Measurements from ENCODE around the gene SPDYE5.

The SPDYE5 gene

DNA sequence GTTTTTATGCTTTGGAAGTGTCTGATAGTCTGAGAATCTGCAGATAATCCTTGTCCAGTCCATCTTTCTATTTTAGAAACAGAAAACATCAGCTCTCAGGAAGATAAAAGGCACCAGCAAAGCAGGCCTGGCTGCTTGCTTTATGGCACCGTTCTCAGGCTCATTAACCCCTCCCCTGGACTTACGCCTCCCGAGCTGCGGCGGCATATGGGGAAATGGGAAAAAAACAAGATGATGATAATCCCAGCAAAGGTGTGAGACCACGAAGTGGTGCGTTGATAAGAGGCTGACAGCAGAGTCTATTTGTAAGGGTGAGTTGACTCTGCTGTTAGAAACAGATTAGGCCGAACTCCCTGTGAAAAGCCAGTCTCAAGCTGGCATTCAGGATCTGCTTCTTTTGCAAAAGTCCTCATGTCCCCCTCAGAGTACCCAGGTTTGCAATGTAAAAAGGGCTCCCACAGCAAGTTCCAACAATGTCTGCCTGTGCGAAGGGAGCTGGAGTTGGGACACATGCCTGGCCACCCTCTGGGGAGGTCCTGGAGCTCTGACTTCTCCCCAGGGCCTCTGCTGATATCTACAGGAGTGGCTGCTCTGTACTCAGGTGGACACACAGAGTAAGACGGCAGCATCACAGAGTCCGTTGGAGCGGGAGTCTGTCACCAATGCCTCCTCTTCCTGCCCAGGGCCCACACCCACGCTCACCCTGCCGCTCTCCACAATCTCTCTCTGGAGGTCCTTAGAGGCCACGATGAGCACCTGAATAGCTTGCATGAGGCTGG, 54.3 kb downstream of the SPDYE5 start:
- TF ChIP-seq, protein P1, sequence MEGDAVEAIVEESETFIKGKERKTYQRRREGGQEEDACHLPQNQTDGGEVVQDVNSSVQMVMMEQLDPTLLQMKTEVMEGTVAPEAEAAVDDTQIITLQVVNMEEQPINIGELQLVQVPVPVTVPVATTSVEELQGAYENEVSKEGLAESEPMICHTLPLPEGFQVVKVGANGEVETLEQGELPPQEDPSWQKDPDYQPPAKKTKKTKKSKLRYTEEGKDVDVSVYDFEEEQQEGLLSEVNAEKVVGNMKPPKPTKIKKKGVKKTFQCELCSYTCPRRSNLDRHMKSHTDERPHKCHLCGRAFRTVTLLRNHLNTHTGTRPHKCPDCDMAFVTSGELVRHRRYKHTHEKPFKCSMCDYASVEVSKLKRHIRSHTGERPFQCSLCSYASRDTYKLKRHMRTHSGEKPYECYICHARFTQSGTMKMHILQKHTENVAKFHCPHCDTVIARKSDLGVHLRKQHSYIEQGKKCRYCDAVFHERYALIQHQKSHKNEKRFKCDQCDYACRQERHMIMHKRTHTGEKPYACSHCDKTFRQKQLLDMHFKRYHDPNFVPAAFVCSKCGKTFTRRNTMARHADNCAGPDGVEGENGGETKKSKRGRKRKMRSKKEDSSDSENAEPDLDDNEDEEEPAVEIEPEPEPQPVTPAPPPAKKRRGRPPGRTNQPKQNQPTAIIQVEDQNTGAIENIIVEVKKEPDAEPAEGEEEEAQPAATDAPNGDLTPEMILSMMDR (conservative IDR thresholded peaks at IDR 0.05; ENCODE audit: low read depth, low read length): no peak
- H3K4me3 ChIP-seq (ENCODE audit: low read length): no peak overlapping the region
- DNase-seq (ENCODE audit: low read depth): no peak

Measured in retinal pigment epithelial cell (primary cell).